ENCODE measurements around the gene FOXO1.

- TF ChIP-seq POLR2A (IDR thresholded peaks at IDR 0.05; ENCODE audit: low read depth, low read length) (no peak), TAF1 (IDR thresholded peaks at IDR 0.05; ENCODE audit: borderline replicate concordance, low read depth, low read length) (no peak), POLR2AphosphoS5 (IDR thresholded peaks at IDR 0.05; ENCODE audit: low read depth, low read length) (no peak)
Measured at GRCh38 chr13:40514802-40515201, 151.6 kb downstream of the FOXO1 start.

Measured in GM12892 (cell line).